Tibial nerve (tissue), 4 donors: ENCODE data around the gene WSB1. TPM values are rescaled to one million over a fixed set of nuclear protein-coding genes. Genes with fewer than 3 reads are reported as not detected.

Source experiments
- DNase-seq, 2 donors: peaks; one replicate each; pipeline ENCODE4 v3.0.0-alpha.2; 2019; ENCODE audit warnings: low spot score in 2 of 2
- H3K27ac ChIP-seq, 4 donors: fragments of 200-600 bp; sonication (generic) in 3 of 4; one replicate each; pipeline ENCODE4 v1.5.1; 2017 to 2019; ENCODE audit warnings: mild to moderate bottlenecking in 1 of 4
- H3K27me3 ChIP-seq, 2 donors: fragments of 200-600 bp; sonication (generic) in 1 of 2; one replicate each; pipeline versions ENCODE4 v1.5.1 to v1.6.0; 2017 to 2019
- H3K36me3 ChIP-seq, 3 donors: fragments of 200-600 bp; sonication (generic); one replicate each; pipeline ENCODE4 v1.5.1; 2018 to 2019
- H3K4me1 ChIP-seq, 4 donors: fragments of 200-600 bp; sonication (generic) in 3 of 4; one replicate each; pipeline ENCODE4 v1.5.1; 2017 to 2019
- H3K4me3 ChIP-seq, 4 donors: fragments of 200-600 bp; sonication (generic) in 3 of 4; one replicate each; pipeline ENCODE4 v1.5.1; 2017 to 2019; ENCODE audit warnings: mild to moderate bottlenecking in 1 of 4, moderate library complexity in 1 of 4
- H3K9me3 ChIP-seq, 4 donors: fragments of 200-600 bp; sonication (generic) in 3 of 4; one replicate each; pipeline ENCODE4 v1.5.1; 2017 to 2019
- EP300 ChIP-seq, 2 donors: sonication (generic); formaldehyde crosslinking; IDR thresholded peaks; one replicate each; pipeline ENCODE4 v1.6.1; 2017; ENCODE audit warnings: antibody characterized with exemption in 2 of 2, mild to moderate bottlenecking in 1 of 2
- POLR2A ChIP-seq, 2 donors: fragments of 450-650 bp; IDR thresholded peaks; one replicate each; pipeline ENCODE4 v1.6.1; 2017; ENCODE audit warnings: antibody characterized with exemption in 2 of 2, mild to moderate bottlenecking in 2 of 2, moderate library complexity in 2 of 2
- WGBS, 2 donors: methylation state at CpG; one replicate each; pipeline ENCODE4 v1.1.5; 2018; 5-methylcytosine and 5-hydroxymethylcytosine counted together
- total RNA-seq, 4 donors: library from RNA; depleted of rRNA; stranded (reverse); fragments of >200 nt; gene quantifications; one replicate each; pipeline ENCODE4 v1.1.0, GENCODE V29; 2016
- TF ChIP-seq, protein P1 (sequence below), 5 experiments: fragments of 200-600 bp in 3 of 5; fragments of 450-650 bp in 2 of 5; sonication (generic) in 3 of 5; IDR thresholded peaks; one replicate each; pipeline ENCODE4 v1.5.1; 2016 to 2019; ENCODE audit warnings: antibody characterized with exemption in 5 of 5, mild to moderate bottlenecking in 3 of 5, moderate library complexity in 2 of 5

Gene WSB1
- total RNA-seq, 4 donors from 2014 or later = 201 to 225 (median 213) TPM

DNA sequence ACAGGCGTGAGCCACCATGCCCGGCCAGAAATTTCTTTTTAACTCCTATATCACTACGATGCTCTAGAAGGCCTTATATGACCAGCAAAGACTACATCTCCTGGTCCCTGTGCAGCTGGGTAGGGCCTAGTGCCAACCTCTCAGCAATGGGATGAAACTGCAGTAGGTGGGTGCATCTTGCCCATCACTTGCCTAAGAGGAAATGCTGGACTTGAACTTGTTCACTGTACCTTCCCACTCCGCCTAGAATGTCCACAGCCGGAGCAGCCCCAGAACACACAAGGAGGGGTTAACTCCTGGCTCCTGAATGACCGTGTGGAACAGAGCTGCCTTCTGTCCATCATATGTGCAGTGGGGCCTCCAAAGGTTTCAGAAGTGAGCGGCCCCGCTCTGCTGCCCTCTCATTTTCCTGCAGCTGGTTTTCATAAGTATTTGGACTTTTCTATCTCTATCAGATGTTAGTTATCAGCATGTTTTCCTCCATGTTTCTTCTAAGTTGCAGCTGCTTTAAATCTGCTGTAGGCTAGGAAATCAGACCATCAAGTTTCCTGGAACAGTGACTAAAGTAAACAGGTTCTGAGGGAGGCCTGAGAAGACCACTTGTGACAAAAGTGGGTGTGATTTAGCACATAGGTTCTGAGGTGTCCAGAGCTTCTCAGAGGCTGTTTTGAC, 52.5 kb downstream of the WSB1 start:
- Histone ChIP-seq H3K27me3 (no peaks in the 10 kb centered on the region), H3K27ac (no peak overlapping the region), H3K4me3 (no peak overlapping the region), H3K4me1 (peaks cover 0 to 28% (median 10%) of the 10 kb centered on the region in 4 donors), H3K36me3 (no peaks in the 10 kb centered on the region), H3K9me3 (peaks cover 0 to 3% (median 0%) of the 10 kb centered on the region in 4 donors)
- TF ChIP-seq, protein P1, sequence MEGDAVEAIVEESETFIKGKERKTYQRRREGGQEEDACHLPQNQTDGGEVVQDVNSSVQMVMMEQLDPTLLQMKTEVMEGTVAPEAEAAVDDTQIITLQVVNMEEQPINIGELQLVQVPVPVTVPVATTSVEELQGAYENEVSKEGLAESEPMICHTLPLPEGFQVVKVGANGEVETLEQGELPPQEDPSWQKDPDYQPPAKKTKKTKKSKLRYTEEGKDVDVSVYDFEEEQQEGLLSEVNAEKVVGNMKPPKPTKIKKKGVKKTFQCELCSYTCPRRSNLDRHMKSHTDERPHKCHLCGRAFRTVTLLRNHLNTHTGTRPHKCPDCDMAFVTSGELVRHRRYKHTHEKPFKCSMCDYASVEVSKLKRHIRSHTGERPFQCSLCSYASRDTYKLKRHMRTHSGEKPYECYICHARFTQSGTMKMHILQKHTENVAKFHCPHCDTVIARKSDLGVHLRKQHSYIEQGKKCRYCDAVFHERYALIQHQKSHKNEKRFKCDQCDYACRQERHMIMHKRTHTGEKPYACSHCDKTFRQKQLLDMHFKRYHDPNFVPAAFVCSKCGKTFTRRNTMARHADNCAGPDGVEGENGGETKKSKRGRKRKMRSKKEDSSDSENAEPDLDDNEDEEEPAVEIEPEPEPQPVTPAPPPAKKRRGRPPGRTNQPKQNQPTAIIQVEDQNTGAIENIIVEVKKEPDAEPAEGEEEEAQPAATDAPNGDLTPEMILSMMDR (IDR thresholded peaks at IDR 0.05) = no peak
- TF ChIP-seq EP300 (IDR thresholded peaks at IDR 0.05) = no peak
- WGBS, 2 donors = 77 to 79% methylated on average over 8 of the region's 8 CpGs
- no peak for DNase-seq

DNA sequence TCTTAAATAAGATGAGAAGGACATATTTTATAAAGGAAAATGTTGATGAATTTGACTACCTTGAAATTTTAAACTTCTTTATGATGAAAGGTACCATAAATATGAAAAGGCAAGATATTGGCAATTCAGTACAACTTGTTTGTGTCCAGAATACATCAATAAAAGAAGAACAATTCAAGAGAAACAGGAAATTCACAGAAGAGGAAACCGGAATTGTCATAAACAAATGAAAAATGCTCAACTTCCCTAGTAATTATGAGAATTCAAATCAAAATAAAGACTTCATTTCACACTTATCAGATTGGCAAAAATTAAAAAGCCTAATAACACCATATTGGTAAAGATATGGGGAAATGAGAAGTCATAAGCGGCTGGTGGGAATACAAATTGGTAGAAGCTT, 54.3 kb downstream of the WSB1 start:
- no peaks in the 10 kb centered on the region for H3K27me3 ChIP-seq
- peaks cover 0 to 37% (median 10%) of the 10 kb centered on the region in 4 donors for H3K4me1 ChIP-seq
- no peaks in the 10 kb centered on the region for H3K36me3 ChIP-seq
- 73% methylated on average over 2 of the region's 2 CpGs for WGBS, 2 donors
- TF ChIP-seq, protein P1 (IDR thresholded peaks at IDR 0.05) = no peak
- no peak for TF ChIP-seq POLR2A (IDR thresholded peaks at IDR 0.05)
- TF ChIP-seq EP300 (IDR thresholded peaks at IDR 0.05) = no peak
- H3K27ac ChIP-seq = peak overlapping the region in 3 of 4 donors; percentile 89 to 93 (median 89)
- peaks cover 0 to 3% (median 0%) of the 10 kb centered on the region in 4 donors for H3K9me3 ChIP-seq
- no peak overlapping the region for H3K4me3 ChIP-seq
- no peak for DNase-seq

DNA sequence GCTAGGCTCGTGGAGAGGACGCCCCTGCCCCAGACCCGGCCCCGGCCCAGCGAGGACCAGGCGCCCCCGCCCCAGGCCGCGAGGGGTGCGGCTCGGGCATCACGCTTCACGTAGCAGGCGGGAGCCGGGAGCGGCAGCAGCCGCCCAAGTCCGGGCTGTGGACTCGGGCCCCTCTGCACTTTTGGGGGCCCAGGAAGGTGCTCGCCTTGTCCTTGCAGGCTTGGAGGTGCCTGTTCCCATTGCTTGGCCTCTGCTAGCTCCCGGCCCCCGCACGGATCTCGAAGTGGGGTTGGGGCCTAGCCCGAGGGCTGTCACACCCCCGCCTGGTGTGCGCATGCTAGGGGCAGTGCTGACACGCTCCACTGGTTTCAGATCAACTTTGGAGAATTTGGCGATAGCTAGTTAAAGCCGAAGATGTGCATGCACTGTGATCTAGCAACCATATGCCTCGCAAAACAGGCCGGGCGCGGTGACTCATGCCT, 55.7 kb downstream of the WSB1 start:
- TF ChIP-seq, protein P1 (IDR thresholded peaks at IDR 0.05) = no peak
- no peak for TF ChIP-seq POLR2A (IDR thresholded peaks at IDR 0.05)
- no peak for TF ChIP-seq EP300 (IDR thresholded peaks at IDR 0.05)
- peaks cover 0 to 37% (median 10%) of the 10 kb centered on the region in 4 donors for H3K4me1 ChIP-seq
- DNase-seq = no peak
- no peaks in the 10 kb centered on the region for H3K36me3 ChIP-seq
- WGBS, 2 donors = 61 to 100% methylated on average over 6 to 32 of the region's 34 CpGs
- H3K27me3 ChIP-seq = no peaks in the 10 kb centered on the region
- H3K9me3 ChIP-seq = peaks cover 0 to 3% (median 0%) of the 10 kb centered on the region in 4 donors
- peak overlapping the region in 3 of 4 donors; percentile 25 to 64 (median 50) for H3K4me3 ChIP-seq
- peak overlapping the region; percentile 65 to 93 (median 89) for H3K27ac ChIP-seq

DNA sequence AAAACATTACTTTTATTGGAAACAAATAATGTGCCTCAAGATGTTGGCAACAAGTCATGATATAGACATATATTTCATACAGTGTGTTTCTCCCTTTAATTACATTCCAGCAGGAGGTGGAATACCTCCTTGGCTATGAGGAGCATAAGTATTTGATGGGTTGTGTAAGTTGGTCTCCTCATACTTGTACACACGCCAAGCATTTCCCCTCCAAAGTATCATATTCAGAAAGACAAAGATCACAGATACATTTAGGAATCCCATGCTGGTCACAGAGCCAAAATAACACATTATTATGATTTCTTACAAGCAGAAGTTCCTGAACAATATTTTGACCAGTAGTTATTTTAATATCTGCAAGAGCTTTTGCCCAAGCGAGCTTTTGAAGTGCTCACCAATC, 57.8 kb downstream of the WSB1 start:
- peaks cover 0 to 32% (median 9%) of the 10 kb centered on the region in 4 donors for H3K4me1 ChIP-seq
- peak overlapping the region in 2 of 4 donors; percentile 96 to 98 for H3K27ac ChIP-seq
- peaks cover 0 to 3% (median 0%) of the 10 kb centered on the region in 4 donors for H3K9me3 ChIP-seq
- no peaks in the 10 kb centered on the region for H3K36me3 ChIP-seq
- H3K27me3 ChIP-seq = no peaks in the 10 kb centered on the region
- WGBS, 2 donors = 79 to 85% methylated on average over 2 of the region's 2 CpGs
- no peak for TF ChIP-seq EP300 (IDR thresholded peaks at IDR 0.05)
- TF ChIP-seq POLR2A (IDR thresholded peaks at IDR 0.05) = no peak
- TF ChIP-seq, protein P1 (IDR thresholded peaks at IDR 0.05) = no peak
- no peak overlapping the region for H3K4me3 ChIP-seq
- DNase-seq = no peak

DNA sequence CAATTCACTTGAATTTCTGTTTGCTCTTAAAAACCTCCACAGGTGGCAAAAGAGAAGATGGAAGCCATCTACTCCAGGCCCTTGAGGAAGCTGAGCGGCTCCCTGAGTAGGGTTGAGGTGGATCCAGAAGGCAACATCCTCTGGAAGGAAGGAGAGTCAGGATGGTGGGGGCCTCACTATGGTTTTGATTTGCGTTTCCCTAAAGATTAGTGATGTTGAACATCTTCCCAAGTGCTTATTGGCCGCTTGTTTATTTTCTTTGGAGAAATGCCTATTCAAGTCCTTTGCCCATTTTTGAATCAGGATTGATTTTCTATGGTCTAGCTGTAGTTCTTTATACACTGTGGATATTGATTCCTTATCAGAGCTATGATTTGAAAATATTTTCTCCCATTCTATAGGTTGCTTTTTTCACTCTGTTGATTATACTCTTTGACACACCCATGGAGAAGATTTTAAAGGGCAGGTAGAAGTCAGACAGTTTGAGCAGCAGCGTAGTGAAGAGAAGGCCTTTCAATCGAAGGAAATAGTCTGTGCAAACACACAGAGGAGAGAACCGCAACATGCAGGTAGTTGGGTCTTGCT, 58.6 kb downstream of the WSB1 start:
- Histone ChIP-seq H3K36me3 (no peaks in the 10 kb centered on the region), H3K27me3 (no peaks in the 10 kb centered on the region), H3K27ac (peak overlapping the region in 3 of 4 donors; percentile 93 to 98 (median 96)), H3K4me1 (peaks cover 0 to 32% (median 9%) of the 10 kb centered on the region in 4 donors), H3K4me3 (no peak overlapping the region), H3K9me3 (peaks cover 0 to 3% (median 0%) of the 10 kb centered on the region in 4 donors)
- no peak for TF ChIP-seq EP300 (IDR thresholded peaks at IDR 0.05)
- no peak for TF ChIP-seq POLR2A (IDR thresholded peaks at IDR 0.05)
- TF ChIP-seq, protein P1 (IDR thresholded peaks at IDR 0.05) = no peak
- 67 to 78% methylated on average over 6 of the region's 6 CpGs for WGBS, 2 donors
- no peak for DNase-seq
